Measurements from ENCODE around the gene KLHL22. TPM values are rescaled to one million over a fixed set of nuclear protein-coding genes. Genes with fewer than 3 reads are reported as not detected.

Gene KLHL22
- total and polyA plus RNA-seq, 4 donors = 2.0 to 20.3 (median 8.7) TPM

DNA sequence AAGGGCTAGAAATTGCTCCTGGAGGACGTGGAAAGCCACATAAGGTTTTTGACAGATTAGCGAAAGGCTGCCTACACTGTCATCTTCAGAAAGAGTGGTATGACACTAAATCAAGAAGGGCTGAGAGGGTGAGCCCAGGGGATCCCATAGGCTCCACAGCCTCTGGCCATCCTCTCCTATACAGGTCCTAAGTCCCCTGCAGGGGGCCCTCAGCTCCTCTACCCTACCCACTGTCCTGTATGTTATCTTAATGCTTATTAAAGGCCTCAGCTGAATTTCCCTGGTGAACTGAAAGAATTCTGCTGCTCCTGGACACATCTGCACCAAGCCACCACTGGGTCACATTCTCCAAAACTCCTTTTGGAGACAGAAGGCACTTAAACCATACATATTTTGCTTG, 7.9 kb downstream of the KLHL22 start:
- no peak for DNase-seq (ENCODE audit: low spot score)
- no peak overlapping the region for H3K4me3 ChIP-seq (ENCODE audit: low read depth in 1 of 3, low read length in 3 of 3)
- WGBS = 99% methylated on average over 2 of the region's 2 CpGs
- no peak overlapping the region for H3K27ac ChIP-seq (ENCODE audit: low read depth in 1 of 2, low read length in 2 of 2)
- peaks cover 0 to 2% (median 0%) of the 10 kb centered on the region in 4 donors for H3K4me1 ChIP-seq (ENCODE audit: control insufficient read depth in 4 of 4, insufficient read depth in 4 of 4, low read length in 3 of 4)
- peaks cover 0 to 3% (median 1%) of the 10 kb centered on the region in 4 donors for H3K36me3 ChIP-seq (ENCODE audit: control insufficient read depth in 4 of 4, insufficient read depth in 3 of 4, low read depth in 1 of 4, low read length in 3 of 4)
- H3K27me3 ChIP-seq (ENCODE audit: control insufficient read depth in 4 of 4, insufficient read depth in 4 of 4, low read length in 3 of 4) = no peaks in the 10 kb centered on the region
- H3K9me3 ChIP-seq (ENCODE audit: control insufficient read depth in 4 of 4, low read length in 3 of 4) = no peaks in the 10 kb centered on the region
- TF ChIP-seq ATF3 (IDR thresholded peaks at IDR 0.05) (no peak), ZBTB33 (IDR thresholded peaks at IDR 0.05) (no peak), FOXA1 (IDR thresholded peaks at IDR 0.05) (no peak), YY1 (IDR thresholded peaks at IDR 0.05) (no peak), RAD21 (IDR thresholded peaks at IDR 0.05) (no peak), EGR1 (IDR thresholded peaks at IDR 0.05; ENCODE audit: low read depth in 2 of 2) (no peak), CTCF (IDR thresholded peaks at IDR 0.05; ENCODE audit: low read depth, low read length, missing input control) (no peak), SP1 (IDR thresholded peaks at IDR 0.05) (no peak), RXRA (IDR thresholded peaks at IDR 0.05) (no peak), FOXA2 (IDR thresholded peaks at IDR 0.05) (no peak)
- TF ChIP-seq, protein P1, sequence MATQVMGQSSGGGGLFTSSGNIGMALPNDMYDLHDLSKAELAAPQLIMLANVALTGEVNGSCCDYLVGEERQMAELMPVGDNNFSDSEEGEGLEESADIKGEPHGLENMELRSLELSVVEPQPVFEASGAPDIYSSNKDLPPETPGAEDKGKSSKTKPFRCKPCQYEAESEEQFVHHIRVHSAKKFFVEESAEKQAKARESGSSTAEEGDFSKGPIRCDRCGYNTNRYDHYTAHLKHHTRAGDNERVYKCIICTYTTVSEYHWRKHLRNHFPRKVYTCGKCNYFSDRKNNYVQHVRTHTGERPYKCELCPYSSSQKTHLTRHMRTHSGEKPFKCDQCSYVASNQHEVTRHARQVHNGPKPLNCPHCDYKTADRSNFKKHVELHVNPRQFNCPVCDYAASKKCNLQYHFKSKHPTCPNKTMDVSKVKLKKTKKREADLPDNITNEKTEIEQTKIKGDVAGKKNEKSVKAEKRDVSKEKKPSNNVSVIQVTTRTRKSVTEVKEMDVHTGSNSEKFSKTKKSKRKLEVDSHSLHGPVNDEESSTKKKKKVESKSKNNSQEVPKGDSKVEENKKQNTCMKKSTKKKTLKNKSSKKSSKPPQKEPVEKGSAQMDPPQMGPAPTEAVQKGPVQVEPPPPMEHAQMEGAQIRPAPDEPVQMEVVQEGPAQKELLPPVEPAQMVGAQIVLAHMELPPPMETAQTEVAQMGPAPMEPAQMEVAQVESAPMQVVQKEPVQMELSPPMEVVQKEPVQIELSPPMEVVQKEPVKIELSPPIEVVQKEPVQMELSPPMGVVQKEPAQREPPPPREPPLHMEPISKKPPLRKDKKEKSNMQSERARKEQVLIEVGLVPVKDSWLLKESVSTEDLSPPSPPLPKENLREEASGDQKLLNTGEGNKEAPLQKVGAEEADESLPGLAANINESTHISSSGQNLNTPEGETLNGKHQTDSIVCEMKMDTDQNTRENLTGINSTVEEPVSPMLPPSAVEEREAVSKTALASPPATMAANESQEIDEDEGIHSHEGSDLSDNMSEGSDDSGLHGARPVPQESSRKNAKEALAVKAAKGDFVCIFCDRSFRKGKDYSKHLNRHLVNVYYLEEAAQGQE (IDR thresholded peaks at IDR 0.05) = no peak
- H3K9ac ChIP-seq (ENCODE audit: low read depth in 1 of 2, low read length in 2 of 2) = no peak overlapping the region

GRCh38 chr22:20486229-20486628, 9.4 kb downstream of the KLHL22 start:
- Histone ChIP-seq H3K4me3 (ENCODE audit: low read depth in 1 of 3, low read length in 3 of 3) (no peak overlapping the region), H3K36me3 (ENCODE audit: control insufficient read depth in 4 of 4, insufficient read depth in 3 of 4, low read depth in 1 of 4, low read length in 3 of 4) (peaks cover 0 to 3% (median 1%) of the 10 kb centered on the region in 4 donors), H3K27me3 (ENCODE audit: control insufficient read depth in 4 of 4, insufficient read depth in 4 of 4, low read length in 3 of 4) (no peaks in the 10 kb centered on the region), H3K9me3 (ENCODE audit: control insufficient read depth in 4 of 4, low read length in 3 of 4) (no peaks in the 10 kb centered on the region), H3K9ac (ENCODE audit: low read depth in 1 of 2, low read length in 2 of 2) (no peak overlapping the region), H3K27ac (ENCODE audit: low read depth in 1 of 2, low read length in 2 of 2) (no peak overlapping the region), H3K4me1 (ENCODE audit: control insufficient read depth in 4 of 4, insufficient read depth in 4 of 4, low read length in 3 of 4) (no peaks in the 10 kb centered on the region)
- TF ChIP-seq HNF4G (IDR thresholded peaks at IDR 0.05) = no peak
- no peak for TF ChIP-seq CTCF (IDR thresholded peaks at IDR 0.05; ENCODE audit: low read depth, low read length, missing input control)
- no peak for TF ChIP-seq NR2F2 (IDR thresholded peaks at IDR 0.05)
- no peak for TF ChIP-seq RXRA (IDR thresholded peaks at IDR 0.05)
- TF ChIP-seq YY1 (IDR thresholded peaks at IDR 0.05) = no peak
- no peak for DNase-seq (ENCODE audit: low spot score)
- WGBS = 99% methylated on average over 2 of the region's 2 CpGs

All from liver (tissue), 9 donors.